Smooth muscle cell of trachea (primary cell): ENCODE measurements around the gene SULT2A1. TPM values are rescaled to one million over a fixed set of nuclear protein-coding genes. Genes with fewer than 3 reads are reported as not detected.

ENCODE experiments used
- total RNA-seq: library from RNA; depleted of rRNA; stranded (reverse); fragments of >200 nt; gene quantifications from 2 replicates; pipeline ENCODE4 v1.2.1, GENCODE V29; 2014

Gene SULT2A1, protein sequence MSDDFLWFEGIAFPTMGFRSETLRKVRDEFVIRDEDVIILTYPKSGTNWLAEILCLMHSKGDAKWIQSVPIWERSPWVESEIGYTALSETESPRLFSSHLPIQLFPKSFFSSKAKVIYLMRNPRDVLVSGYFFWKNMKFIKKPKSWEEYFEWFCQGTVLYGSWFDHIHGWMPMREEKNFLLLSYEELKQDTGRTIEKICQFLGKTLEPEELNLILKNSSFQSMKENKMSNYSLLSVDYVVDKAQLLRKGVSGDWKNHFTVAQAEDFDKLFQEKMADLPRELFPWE
- total RNA-seq: not detected in 2 replicates

GRCh38 chr19:47886010-47886559 is at the start of gene SULT2A1:
Gene SULT2A1 (minus strand): TSS chr19:47886315. CDS start chr19:47886257, 58 bp downstream.

DNA sequence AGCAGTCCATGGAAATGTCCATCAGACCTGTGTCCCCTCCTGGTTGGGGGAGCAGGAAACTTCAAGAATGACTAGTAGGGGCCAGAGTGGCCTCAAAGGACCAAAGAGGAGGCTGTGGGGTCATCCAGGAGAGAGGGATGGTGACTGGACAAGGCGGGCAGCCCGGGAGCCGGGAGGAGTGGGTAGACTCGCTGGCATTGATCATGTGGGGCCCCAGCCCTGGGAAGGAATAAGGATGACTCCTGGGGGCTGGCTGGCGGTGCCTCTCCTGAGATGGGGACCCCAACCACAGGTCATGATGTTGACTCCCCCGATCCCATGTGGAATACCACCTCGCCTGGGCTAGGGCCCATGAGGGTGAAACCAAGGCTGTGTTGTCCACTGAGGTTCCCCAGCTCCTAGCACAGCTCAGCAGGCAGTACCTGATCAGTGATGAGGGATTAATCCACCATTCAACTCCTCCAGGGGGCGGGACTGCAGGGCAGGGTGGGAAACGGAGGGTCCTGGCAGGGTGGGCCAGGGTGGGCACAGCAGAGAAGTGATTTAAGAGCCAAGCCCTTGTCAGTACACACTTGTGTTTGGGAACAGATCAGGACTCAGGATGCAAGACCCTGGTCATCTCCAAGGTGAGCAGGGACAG is 27.3 kb downstream of the SULT2A1 start, which contains the start of gene TPRX2:
Gene TPRX2 (plus strand): TSS at position 590 of the 640 bp plus-strand sequence. CDS start 12 bp downstream, at position 602.

GRCh38 chr19:47821460-47822020 is 64.6 kb downstream of the SULT2A1 start, which contains the start of gene CRX:
Gene CRX (plus strand): TSS chr19:47821937. CDS start chr19:47834444, 12,507 bp downstream.

Other genes starting within 250 kb of the SULT2A1 start
- gene EHD2, start 172.9 kb downstream of the SULT2A1 start, total RNA-seq: 244 and 347 TPM in 2 replicates
- 71.7 and 79.7 TPM in 2 replicates for gene NOP53, start 140.8 kb downstream of the SULT2A1 start, total RNA-seq
- gene SELENOW, start 107.6 kb downstream of the SULT2A1 start, total RNA-seq: 217 and 234 TPM in 2 replicates
- gene TPRX1, start 81.8 kb downstream of the SULT2A1 start, total RNA-seq: not detected in 2 replicates
- not detected in 2 replicates for gene CRX, start 64.4 kb downstream of the SULT2A1 start, total RNA-seq
- gene TPRX2, start 27.1 kb downstream of the SULT2A1 start, total RNA-seq: not detected in 2 replicates
- not detected in 2 replicates for gene BSPH1, start 105.9 kb upstream of the SULT2A1 start, total RNA-seq
- not detected in 2 replicates for gene ELSPBP1, start 108.3 kb upstream of the SULT2A1 start, total RNA-seq
- gene CABP5, start 157.8 kb upstream of the SULT2A1 start, total RNA-seq: not detected in 2 replicates
- gene PLA2G4C, start 224.5 kb upstream of the SULT2A1 start, total RNA-seq: 4.7 and 27.1 TPM in 2 replicates